ENCODE data around the gene SEM1.
"Not testable (repeated sequence)": the region's sequence is repeated elsewhere in the genome, so short reads cannot be mapped to it uniquely, and the experiment has no call there.

Gene SEM1

GRCh38 chr7:96700516-96700915 is 9.1 kb downstream of the SEM1 start:
- DNase-seq: no peak

- DNase-seq: no peak
Measured at GRCh38 chr7:96699219-96699871, 10.3 kb downstream of the SEM1 start.

- DNase-seq: not testable (repeated sequence)
Measured at GRCh38 chr7:96698449-96698848, 11.2 kb downstream of the SEM1 start.

- DNase-seq: no peak
Measured at GRCh38 chr7:96697822-96698221, 11.8 kb downstream of the SEM1 start.

- DNase-seq: no peak
Measured at GRCh38 chr7:96695581-96695980, 14.1 kb downstream of the SEM1 start.

GRCh38 chr7:96694082-96694481 is 15.6 kb downstream of the SEM1 start:
- DNase-seq: no peak

GRCh38 chr7:96691702-96692101 is 17.9 kb downstream of the SEM1 start:
- no peak for DNase-seq

- DNase-seq: no peak
Measured at GRCh38 chr7:96689414-96689813, 20.2 kb downstream of the SEM1 start.

- DNase-seq: no peak
Measured at GRCh38 chr7:96686305-96686704, 23.3 kb downstream of the SEM1 start.

GRCh38 chr7:96685755-96686154 is 23.9 kb downstream of the SEM1 start:
- DNase-seq: no peak

- no peak for DNase-seq
Measured at GRCh38 chr7:96685353-96685752, 24.3 kb downstream of the SEM1 start.

- DNase-seq: no peak
Measured at GRCh38 chr7:96679886-96680285, 29.8 kb downstream of the SEM1 start.

- DNase-seq: no peak
Measured at GRCh38 chr7:96676919-96677318, 32.7 kb downstream of the SEM1 start.

- DNase-seq: no peak
Measured at GRCh38 chr7:96675548-96675947, 34.1 kb downstream of the SEM1 start.

GRCh38 chr7:96674565-96674964 is 35.1 kb downstream of the SEM1 start:
- no peak for DNase-seq

GRCh38 chr7:96671854-96672253 is 37.8 kb downstream of the SEM1 start:
- DNase-seq: no peak

GRCh38 chr7:96670338-96671289 is 39.0 kb downstream of the SEM1 start:
- no peak for DNase-seq

- no peak for DNase-seq
Measured at GRCh38 chr7:96669812-96670211, 39.8 kb downstream of the SEM1 start.

GRCh38 chr7:96667026-96667425 is 42.6 kb downstream of the SEM1 start:
- no peak for DNase-seq

GRCh38 chr7:96665689-96666088 is 44.0 kb downstream of the SEM1 start:
- DNase-seq: no peak

GRCh38 chr7:96664793-96665192 is 44.9 kb downstream of the SEM1 start:
- DNase-seq: no peak

GRCh38 chr7:96663871-96664445 is 45.7 kb downstream of the SEM1 start:
- DNase-seq: no peak

- no peak for DNase-seq
Measured at GRCh38 chr7:96663457-96663856, 46.2 kb downstream of the SEM1 start.

GRCh38 chr7:96662151-96662550 is 47.5 kb downstream of the SEM1 start:
- DNase-seq: not testable (repeated sequence)
